ENCODE measurements around the gene AKR1C3. TPM values are rescaled to one million over a fixed set of nuclear protein-coding genes. Genes with fewer than 3 reads are reported as not detected.

AKR1C3 gene
- polyA plus RNA-seq, 1 donor from 2014 or later = 1.6 TPM

DNA sequence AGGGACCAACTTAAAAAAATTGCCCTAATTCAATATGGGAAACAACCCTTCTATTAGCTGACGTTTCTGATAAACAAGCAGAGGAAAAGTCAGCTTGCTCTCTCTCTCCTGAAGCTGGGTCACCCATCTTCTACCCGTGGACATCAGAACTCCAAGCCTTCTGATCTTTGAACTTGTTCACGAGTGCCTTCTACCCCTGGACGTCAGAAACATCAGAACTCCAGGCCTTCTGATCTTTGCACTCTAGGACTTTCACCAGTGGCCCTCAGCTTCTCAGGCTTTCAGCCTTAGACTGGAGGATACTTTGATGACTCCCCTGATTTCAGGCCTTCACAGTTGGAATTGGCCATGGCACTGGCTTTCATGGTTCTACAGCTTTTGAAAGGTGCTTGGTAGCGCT is 48.9 kb downstream of the AKR1C3 start:
- Mint-ChIP-seq H3K27ac (no peak overlapping the region), H3K9me3 (peaks cover 4 to 12% (median 10%) of the 10 kb centered on the region in 3 donors), H3K4me3 (no peak overlapping the region), H3K4me1 (no peaks in the 10 kb centered on the region), H3K27me3 (no peaks in the 10 kb centered on the region), H3K36me3 (no peaks in the 10 kb centered on the region)

DNA sequence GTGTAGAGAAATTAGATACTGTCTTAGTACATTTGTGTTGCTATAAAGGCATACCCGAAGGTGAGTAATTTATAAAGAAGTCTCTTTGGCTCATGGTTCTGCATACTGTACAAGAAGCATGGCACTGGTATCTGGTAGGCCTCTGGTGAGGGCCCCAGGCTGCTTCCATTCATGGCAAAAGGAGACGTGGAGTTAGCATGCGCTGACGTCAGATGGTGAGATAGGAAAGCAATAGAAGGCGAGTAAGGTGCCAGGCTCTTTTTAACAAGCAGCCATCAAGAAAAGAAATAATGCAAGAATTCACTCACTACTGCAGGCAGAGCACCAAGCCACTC is 52.7 kb downstream of the AKR1C3 start:
- H3K9me3 Mint-ChIP-seq = peaks cover 3 to 13% (median 12%) of the 10 kb centered on the region in 3 donors
- no peak overlapping the region for H3K27ac Mint-ChIP-seq
- H3K4me3 Mint-ChIP-seq = no peak overlapping the region
- no peaks in the 10 kb centered on the region for H3K36me3 Mint-ChIP-seq
- no peaks in the 10 kb centered on the region for H3K4me1 Mint-ChIP-seq
- H3K27me3 Mint-ChIP-seq = no peaks in the 10 kb centered on the region

DNA sequence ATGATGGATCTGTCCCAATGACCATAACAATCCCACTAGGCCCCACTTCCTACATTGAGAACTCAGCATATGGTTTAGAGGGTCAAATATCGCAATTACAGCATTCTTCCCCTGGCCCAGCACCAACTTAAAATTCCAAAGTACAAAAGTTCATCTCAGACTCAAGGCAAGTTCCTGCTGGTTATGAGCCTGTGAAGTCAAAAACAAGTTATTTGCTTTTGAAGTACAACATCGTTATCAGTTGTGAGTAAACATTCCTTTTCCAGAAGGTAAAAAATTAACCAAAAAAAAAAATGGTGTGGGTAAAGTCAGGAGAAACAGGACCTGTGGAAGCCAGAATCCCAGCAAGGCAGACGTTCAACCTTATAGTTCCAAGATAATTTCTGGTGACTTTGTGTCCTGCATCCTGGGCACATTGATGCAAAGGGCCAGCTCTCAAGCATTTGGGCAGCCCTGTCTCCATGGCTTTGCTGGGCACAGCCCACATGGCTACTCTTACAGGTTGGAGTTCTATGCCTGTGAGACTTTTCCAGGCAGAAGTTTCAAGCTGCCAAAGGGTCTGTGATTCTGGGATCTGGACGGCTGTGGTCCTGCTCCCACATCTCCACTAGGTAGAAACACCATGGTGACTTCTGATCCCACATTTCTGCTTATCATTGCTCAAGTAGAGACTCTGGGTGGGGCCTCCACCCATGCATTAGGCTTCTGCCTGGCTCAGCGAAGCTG is 53.2 kb downstream of the AKR1C3 start:
- no peaks in the 10 kb centered on the region for H3K27me3 Mint-ChIP-seq
- no peak overlapping the region for H3K4me3 Mint-ChIP-seq
- H3K4me1 Mint-ChIP-seq = no peaks in the 10 kb centered on the region
- no peak overlapping the region for H3K27ac Mint-ChIP-seq
- H3K36me3 Mint-ChIP-seq = no peaks in the 10 kb centered on the region
- peaks cover 3 to 13% (median 7%) of the 10 kb centered on the region in 3 donors for H3K9me3 Mint-ChIP-seq

DNA sequence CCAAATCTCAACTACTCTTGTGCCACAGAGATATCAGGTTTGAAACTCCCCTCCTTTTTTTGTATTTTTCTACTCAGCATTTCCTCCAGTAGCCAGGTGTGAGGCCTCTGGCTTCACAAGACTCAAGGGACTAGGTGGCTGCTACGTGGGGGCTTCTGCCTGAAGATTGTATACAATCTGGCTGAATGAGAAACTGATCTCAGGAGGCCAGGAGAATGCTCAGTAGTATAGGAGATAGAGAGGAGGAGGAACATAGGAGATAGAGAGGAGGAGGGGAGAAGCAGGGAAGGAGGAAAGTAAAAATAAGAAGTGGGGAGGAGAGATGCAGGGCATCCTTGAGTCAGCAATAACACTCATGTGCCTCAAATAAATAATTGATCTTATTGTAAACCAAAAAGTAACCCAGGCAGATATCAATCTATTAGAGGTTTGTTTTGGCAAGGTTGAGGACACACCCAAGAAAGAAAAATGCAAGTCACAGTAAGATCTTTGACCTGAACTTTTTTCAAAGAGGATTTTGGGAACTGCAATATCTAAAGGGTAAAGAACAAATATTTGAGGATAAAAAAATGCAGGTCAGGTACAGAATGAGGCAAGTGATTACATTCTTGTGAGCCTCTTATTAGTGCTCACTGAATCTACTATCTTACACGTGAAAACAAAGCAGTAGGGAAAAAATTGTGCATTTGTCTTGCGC is 53.9 kb downstream of the AKR1C3 start:
- Mint-ChIP-seq H3K27me3 (no peaks in the 10 kb centered on the region), H3K4me3 (no peak overlapping the region), H3K36me3 (no peaks in the 10 kb centered on the region), H3K4me1 (no peaks in the 10 kb centered on the region), H3K27ac (no peak overlapping the region), H3K9me3 (peaks cover 3 to 13% (median 6%) of the 10 kb centered on the region in 3 donors)

DNA sequence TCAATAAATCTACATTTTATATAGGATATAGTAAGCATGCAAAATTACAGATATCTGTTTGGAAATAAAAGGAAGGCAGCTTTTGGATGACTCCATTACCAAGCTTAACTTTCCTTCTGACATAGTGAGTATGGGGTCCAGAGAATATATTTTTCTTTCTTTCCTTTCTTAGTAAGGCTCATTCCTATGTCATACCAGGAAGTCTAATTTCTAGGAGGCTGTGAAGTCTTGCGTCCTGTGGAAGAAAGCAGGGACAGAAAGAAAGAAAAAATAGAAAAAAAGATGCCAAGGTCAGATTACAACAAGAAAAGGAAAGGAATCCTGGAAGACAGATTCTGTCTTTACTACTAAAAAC is 54.4 kb downstream of the AKR1C3 start:
- no peaks in the 10 kb centered on the region for H3K4me1 Mint-ChIP-seq
- no peaks in the 10 kb centered on the region for H3K27me3 Mint-ChIP-seq
- no peak overlapping the region for H3K4me3 Mint-ChIP-seq
- peaks cover 3 to 13% (median 6%) of the 10 kb centered on the region in 3 donors for H3K9me3 Mint-ChIP-seq
- H3K27ac Mint-ChIP-seq = no peak overlapping the region
- no peaks in the 10 kb centered on the region for H3K36me3 Mint-ChIP-seq

DNA sequence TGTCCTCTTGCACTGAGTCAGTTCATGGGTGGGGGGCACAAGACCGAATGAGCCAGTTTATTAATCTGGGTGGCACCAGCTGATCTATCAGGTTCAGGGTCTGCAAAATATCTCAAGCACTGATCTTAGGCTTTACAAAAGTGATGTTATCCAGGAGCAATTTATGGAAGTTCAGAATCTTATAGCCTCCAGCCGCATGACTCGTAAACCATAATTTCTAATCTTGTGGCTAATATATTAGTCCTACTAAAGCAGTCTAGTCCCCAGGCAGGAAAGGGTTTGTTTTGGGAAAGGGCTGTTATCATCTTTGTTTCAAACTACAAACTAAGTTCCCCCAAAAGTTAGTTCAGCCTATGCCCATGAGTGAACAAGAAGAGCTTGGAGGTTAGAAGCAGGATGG is 56.9 kb downstream of the AKR1C3 start:
- H3K27ac Mint-ChIP-seq = no peak overlapping the region
- H3K36me3 Mint-ChIP-seq = no peaks in the 10 kb centered on the region
- H3K4me1 Mint-ChIP-seq = no peaks in the 10 kb centered on the region
- H3K27me3 Mint-ChIP-seq = no peaks in the 10 kb centered on the region
- H3K9me3 Mint-ChIP-seq = peaks cover 3 to 15% (median 6%) of the 10 kb centered on the region in 3 donors
- H3K4me3 Mint-ChIP-seq = no peak overlapping the region

DNA sequence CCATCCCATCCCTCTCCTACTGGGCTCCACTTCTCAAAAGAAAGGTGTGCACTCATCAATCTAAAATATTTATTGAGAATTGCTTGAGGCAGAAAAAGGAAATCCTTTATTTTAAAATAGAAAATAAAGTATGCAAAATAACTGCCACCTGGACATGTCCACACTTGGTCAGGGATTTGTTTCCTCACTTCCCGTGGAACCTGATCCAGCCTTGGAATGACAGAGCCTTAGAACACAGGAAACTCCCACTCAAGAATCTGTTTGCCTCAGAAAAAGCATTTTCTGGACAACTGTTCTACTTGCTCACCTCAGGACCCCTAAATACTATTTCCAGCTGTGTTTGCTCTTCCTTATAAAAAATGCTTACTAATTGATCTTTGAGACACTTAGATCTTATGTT is 61.7 kb downstream of the AKR1C3 start:
- Mint-ChIP-seq H3K4me3 (no peak overlapping the region), H3K9me3 (peaks cover 0 to 8% (median 2%) of the 10 kb centered on the region in 3 donors), H3K4me1 (no peaks in the 10 kb centered on the region), H3K27me3 (no peaks in the 10 kb centered on the region), H3K27ac (no peak overlapping the region), H3K36me3 (no peaks in the 10 kb centered on the region)

Other genes with a start within 250 kb of the AKR1C3 start
- gene AKR1C1, start 131.0 kb upstream of the AKR1C3 start, polyA plus RNA-seq = not detected
- gene AKR1C2, start 90.6 kb upstream of the AKR1C3 start, polyA plus RNA-seq = not detected
- not detected for gene AKR1C8, start 90.7 kb downstream of the AKR1C3 start, polyA plus RNA-seq
- not detected for gene AKR1C4, start 102.4 kb downstream of the AKR1C3 start, polyA plus RNA-seq